Measurements from ENCODE around the gene BMP2K.

Gene BMP2K

GRCh38 chr4:78945651-78946179, 169.6 kb downstream of the BMP2K start:
- DNase-seq: no peak
- in situ Hi-C loops (cut with HindIII; ENCODE audit: low pct_ligation_motif_present, low pct_unique_long_range_greater_than_20kb, low sequenced_read_pairs): no loop called here

- in situ Hi-C loops (cut with HindIII; ENCODE audit: low pct_ligation_motif_present, low pct_unique_long_range_greater_than_20kb, low sequenced_read_pairs): no loop called here
- no peak for DNase-seq
Observed at GRCh38 chr4:78949735-78950134, 173.6 kb downstream of the BMP2K start.

GRCh38 chr4:78951862-78952472, 175.8 kb downstream of the BMP2K start:
- in situ Hi-C loops (cut with HindIII; ENCODE audit: low pct_ligation_motif_present, low pct_unique_long_range_greater_than_20kb, low sequenced_read_pairs): no loop called here

GRCh38 chr4:78953231-78953630, 177.1 kb downstream of the BMP2K start:
- in situ Hi-C loops (cut with HindIII; ENCODE audit: low pct_ligation_motif_present, low pct_unique_long_range_greater_than_20kb, low sequenced_read_pairs): no loop called here
- no peak for DNase-seq

More at GRCh38 chr4:78951862-78952472, 175.8 kb downstream of the BMP2K start:
- peak; percentile 44 for DNase-seq

- in situ Hi-C loops (cut with HindIII; ENCODE audit: low pct_ligation_motif_present, low pct_unique_long_range_greater_than_20kb, low sequenced_read_pairs): no loop called here
- DNase-seq: peak; percentile 18
Observed at GRCh38 chr4:78953769-78954666, 177.9 kb downstream of the BMP2K start.

- in situ Hi-C loops (cut with HindIII; ENCODE audit: low pct_ligation_motif_present, low pct_unique_long_range_greater_than_20kb, low sequenced_read_pairs): no loop called here
- no peak for DNase-seq
Observed at GRCh38 chr4:78956975-78957374, 180.8 kb downstream of the BMP2K start.

GRCh38 chr4:78960926-78961325, 184.8 kb downstream of the BMP2K start:
- in situ Hi-C loops (cut with HindIII; ENCODE audit: low pct_ligation_motif_present, low pct_unique_long_range_greater_than_20kb, low sequenced_read_pairs): no loop called here
- no peak for DNase-seq

Measured in ACHN (cell line).